NCI-H128 (cell line): ENCODE results near the gene KDM2A.
"Not testable (repeated sequence)": the region's sequence is repeated elsewhere in the genome, so short reads cannot be mapped to it uniquely, and the experiment has no call there.

Experiments
- DNase-seq: peaks from one replicate; lab custom pipeline; 2025; ENCODE audit not compliant: unreplicated experiment; lab: John Stamatoyannopoulos, UW

Gene KDM2A

GRCh38 chr11:67117672-67118180 lies 1.3 kb upstream of the KDM2A start:
- DNase-seq = no peak

DNA sequence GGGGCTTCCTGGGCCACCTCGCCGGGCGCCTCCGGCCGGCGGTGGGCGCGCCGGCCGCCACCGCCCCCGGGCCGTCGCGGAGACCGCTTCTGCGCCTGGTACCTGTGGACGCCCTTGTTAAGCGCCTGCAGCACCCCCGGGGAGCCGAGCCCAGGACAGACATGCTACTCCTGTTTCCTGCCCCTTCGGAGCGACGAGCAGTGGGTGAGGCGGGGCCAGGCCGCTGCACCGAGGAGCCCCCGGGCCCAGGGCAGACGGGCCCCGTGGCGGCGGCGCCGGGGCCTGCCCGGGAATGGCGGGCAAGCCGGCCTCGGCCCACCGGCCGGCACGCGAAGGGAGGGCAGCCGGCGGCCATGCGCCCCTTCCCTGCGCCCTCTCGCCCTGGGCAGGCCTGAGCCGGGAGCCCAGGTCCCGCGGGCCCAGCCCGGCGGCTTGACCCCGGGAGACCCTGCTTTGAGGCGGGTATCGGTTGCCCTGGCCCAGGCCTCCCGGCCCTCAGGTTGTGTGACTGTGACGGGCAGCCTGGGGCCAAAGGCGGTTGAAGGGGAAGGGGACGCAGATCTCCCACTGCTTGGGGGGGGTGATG lies 789 bp upstream of the KDM2A start:
- DNase-seq = no peak

- no peak for DNase-seq
Observed at GRCh38 chr11:67119585-67120391, 725 bp downstream of the KDM2A start.

DNA sequence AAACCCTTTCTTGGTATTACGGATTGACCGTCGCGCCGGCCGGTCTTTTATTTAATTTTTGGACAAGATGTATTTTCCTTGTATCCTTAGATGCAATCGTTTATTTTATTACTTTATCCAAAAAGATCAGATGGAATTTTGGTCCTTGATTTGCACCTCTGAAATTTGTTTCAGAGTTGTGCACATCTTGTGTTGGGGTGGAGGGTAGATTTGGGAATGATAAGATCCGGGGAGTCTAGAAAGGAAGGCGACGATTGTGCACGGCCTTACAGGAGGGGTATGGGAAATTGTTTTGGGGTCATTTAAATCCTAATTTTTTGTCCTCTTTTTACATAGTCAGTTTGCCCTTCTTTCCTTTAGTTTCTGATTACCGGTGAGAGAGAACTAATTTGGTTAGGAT lies 1.4 kb downstream of the KDM2A start:
- no peak for DNase-seq

DNA sequence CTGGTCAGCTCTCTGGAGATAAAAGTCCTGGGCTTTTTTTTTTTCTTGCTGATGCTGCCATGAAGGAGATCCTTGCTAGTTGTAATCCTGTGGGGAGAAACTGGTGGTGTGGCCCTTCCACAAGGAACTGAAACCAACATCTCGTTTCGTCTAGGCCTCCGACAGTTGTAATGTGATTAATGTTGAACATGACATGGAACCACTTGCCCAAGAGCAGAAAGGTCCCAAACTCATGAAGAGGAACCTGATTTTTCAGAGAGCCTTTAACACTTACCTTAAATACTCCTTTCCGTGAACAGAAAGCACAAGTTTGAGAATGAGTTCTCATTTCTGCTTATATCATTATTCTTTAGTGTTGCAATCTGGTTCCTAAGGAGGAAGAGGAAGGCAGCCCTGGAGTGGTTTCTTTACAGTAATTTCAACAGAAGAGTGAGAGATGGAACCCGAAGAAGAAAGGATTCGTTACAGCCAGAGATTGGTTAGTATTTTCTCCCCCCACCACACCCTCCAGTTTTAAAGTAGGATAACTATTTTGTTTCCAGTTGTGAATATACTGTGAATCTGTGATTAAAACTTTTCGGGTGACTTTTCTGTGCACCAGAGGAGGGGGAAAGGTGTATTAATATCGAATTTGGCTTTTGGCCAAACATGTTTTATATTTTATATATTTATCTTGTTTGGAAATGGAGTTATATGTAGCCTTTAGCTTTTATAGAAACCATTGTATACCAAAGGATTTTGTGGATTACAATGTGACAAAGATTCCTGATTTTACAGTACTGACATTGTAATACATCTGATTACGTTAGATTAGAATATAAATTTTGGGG lies 2.0 kb downstream of the KDM2A start:
- DNase-seq = no peak

GRCh38 chr11:67123801-67124200 lies 4.7 kb downstream of the KDM2A start:
- not testable (repeated sequence) for DNase-seq

DNA sequence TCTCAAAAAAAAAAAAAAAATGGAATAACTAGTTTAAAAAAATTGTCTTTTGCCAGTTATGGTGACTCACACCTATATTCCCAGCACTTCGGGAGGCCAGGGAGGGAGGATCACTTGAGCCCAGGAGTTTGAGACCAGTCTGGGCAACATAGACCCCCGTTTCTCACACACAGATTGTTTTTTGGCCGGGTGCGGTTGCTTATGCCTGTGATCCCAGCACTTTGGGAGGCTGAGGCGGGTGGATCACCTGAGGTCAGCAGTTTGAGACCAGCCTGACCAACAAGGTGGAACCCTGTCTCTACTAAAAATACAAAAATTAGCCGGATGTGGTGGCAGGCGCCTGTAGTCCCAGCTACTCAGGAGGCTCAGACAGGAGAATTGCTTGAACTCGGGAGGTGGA lies 7.2 kb downstream of the KDM2A start:
- not testable (repeated sequence) for DNase-seq

- no peak for DNase-seq
Observed at GRCh38 chr11:67126986-67127385, 7.9 kb downstream of the KDM2A start.

DNA sequence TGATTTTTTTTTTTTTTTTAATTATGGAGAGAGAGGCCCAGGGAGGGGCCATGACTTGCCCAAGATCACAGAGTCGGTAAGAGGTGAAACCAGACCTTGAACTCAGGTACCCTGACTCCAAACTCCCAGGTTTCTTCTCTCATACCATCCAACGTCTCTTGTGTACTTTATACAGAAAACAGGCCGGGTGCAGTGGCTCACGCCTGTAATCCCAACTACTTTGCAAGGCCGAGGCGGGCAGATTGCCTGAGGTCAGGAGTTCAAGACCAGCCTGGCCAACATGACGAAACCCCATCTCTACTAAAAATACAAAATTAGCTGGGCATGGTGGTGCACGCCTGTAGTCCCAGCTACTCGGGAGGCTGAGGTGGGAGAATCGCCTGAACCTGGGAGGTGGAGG lies 11.8 kb downstream of the KDM2A start:
- not testable (repeated sequence) for DNase-seq

DNA sequence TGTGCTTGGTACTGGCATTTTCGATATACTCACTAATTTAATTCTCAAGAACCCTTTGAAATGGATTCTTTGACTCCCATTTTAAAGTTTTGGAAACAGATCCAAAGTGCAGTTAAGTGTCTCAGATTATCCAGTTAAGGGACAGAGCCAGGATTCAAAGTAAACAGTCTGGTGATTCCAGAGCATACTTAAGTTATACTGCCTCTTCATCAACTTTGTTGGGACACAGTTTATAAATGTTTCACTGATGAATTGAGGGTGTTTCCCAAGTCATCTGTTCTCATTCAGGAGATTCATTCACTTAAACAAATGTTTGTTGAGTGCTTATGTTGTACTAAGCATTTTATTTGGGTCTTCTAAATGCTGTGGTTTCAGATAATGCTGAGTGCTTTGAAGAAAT lies 17.1 kb downstream of the KDM2A start:
- no peak for DNase-seq

DNA sequence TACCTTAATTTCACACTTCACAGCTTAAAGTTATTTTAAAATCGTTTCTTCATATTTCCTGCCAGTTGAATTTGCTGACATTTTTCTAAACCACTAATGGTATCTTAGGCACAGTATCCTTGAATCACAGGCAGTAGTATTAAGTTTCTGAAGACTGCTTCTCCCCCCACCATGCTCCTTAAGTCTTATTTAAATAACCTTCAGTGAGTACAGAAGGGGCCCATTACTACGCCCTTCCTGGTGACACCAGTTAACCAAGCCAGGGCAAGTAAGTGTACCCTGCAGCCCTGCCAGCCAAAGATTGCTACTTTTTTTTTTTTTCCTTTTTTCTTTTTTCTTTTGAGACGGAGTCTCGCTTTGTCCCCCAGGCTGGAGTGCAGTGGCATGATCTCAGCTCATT lies 19.9 kb downstream of the KDM2A start:
- DNase-seq = no peak

DNA sequence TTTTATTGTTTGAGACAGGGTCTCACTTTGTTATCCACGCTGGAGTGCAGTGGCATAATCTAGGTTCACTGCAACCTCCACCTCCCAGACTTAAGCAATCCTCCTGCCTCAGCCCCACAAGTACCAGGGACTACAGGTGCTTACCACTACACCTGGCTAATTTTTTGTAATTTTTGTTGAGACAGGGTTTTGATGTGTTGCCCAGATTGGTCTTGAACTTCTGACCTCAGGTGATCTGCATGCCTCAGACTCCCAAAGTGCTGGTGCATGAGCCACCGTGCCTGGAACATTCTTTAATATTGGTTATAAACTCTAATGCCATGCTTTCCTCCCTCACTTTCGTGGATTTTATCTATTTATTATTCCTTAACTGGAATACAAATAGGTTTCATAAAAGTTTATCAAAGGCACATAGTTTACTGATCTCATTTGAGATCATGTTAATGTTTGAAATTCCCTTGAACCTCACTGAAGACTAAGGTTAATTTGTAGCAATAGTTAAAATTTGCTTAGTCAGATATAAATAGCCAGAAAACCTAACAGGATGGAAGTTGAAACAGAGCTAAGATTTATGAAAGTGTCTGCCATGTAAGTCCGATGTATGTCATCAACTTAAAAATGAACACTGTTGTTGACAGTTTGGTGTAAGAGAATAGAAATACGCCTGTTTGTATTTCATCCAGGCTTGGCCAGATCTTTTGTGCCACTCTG lies 27.6 kb downstream of the KDM2A start:
- DNase-seq = no peak

DNA sequence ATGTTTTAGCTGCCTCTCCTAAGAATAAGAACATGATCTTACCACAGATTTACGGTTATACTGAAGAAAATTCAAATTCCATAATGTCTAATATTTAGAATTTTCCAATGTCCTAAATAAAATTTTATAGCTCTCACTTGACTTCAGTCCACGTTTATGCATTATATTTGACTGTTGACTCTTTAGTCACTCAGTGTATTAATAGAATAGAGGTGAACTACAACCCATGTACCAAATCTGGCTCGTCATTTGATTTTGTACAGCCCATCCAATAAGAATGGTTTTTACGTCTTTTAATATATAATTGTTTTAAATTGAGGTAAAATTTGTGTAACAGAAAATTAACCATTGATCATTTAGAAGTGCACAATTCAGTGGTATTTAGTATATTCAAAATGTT lies 34.9 kb downstream of the KDM2A start:
- no peak for DNase-seq

DNA sequence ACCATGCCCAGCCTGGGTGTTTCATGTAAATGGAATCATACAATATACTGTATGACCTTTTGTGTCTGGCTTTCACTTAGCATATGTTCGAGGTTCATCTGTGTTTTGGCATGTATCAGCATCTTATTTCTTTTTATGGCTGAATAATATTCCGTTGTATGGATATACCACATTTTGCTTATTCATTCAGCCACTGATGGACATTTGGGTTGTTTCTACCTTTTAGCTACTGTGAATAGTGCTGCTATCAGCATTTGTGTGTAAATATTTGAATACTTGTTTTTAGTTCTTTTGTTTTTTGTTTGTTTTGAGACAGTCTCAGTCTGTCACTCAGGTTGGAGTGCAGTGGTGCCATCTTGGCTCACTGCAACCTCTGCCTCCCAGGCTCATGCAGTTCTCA lies 35.7 kb downstream of the KDM2A start:
- no peak for DNase-seq

DNA sequence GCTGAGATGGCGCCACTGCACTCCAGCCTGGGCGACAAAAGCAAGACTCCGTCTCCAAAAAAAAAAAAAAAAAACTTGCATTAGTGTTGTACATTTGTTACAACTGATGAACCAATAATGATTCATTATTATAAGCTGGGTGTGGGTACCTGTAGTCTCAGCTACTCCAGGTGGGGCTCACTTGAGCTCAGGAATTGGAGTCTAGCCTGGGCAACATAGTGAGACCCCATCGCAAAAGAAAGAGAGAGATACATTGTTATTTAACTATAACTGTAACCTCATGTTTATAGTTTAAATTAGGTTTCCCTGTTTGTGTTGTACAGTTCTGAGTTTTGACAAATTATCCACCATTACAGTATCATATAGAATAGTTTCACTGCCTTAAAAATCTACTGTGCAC lies 38.6 kb downstream of the KDM2A start:
- no peak for DNase-seq

GRCh38 chr11:67158221-67158620 lies 39.2 kb downstream of the KDM2A start:
- no peak for DNase-seq

DNA sequence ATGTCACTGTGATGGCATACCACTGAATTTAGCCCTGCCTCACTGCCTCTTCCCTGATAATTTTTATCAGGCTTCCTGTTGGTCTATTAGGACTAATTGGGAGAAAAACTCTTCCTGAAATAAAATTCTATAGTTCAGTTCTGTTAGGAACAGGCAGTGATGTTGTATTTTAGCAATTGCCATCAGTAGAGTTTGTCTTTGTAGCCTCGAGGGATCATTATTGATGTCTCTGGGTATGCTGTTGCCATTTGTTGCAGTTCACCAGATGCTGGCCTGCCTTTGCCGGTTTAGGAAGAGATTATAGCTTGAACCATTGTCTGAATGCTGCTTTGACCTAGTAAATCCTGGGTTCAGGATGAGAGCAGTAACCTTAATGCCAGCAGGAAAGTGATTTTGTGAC lies 41.0 kb downstream of the KDM2A start:
- no peak for DNase-seq

DNA sequence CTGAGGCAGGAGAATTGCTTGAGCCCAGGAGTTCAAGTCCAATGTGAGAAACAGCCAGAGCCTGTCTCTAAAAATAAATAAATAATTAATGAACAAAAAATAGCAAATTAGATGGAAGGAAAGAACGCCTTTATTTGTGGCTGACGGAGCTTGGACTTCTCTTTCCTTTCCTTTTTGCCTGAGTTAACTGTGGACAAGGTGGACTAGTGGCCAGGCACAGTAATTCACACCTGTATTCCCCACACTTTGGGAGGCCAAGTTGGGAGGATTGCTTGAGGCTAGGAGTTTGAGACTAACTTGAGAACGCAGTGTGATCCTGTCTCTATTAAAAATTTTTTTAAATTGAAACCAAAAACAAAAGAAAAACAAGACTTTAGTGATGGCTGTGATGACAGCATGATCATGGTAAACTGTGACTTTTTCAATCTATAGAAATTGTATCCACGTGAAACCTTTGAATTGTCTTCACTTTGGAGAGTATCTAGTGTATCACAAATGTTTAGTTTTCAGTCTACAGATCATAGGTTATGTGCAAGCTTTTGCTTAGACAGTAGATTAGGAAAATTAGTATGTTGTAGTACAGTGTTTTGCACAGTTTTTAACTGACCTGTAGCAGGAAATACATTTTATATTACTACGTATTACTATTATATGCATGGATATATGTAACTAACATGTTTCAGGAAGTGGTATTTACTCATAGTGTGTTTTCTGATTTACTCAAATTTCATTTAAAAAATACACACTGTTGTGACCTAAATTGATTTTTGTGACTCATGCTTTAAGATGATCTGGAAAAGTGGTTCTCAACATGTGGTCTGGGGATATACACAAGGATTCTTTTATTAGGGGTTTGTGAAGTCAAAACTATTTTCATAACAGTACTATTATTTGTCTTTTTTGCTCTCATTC lies 42.1 kb downstream of the KDM2A start:
- no peak for DNase-seq

GRCh38 chr11:67163006-67163405 lies 43.9 kb downstream of the KDM2A start:
- DNase-seq = no peak

DNA sequence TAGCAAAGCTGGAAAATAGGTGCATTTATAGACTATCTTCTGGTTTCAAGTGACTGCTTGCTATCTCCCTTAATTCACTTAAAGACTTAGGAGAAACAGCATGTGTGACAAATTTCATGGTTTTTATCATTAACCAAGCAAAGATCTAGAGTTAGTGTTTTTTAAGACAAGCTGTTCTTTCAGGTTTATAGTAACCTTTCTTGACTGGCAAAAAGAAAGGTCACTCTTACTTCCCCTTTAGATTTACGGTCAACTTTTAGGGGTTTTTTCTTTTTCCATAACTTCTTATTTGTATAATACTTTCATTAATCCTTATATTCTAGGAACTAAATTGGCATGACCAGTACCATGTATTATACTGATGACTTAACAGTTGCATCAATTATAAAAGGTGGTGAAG lies 46.6 kb downstream of the KDM2A start:
- no peak for DNase-seq
